HG03039 (cell line): ENCODE measurements around the gene TMEM30B.
"Not testable (repeated sequence)": the region's sequence is repeated elsewhere in the genome, so short reads cannot be mapped to it uniquely, and the experiment has no call there.

Source experiments
- ATAC-seq: cut with Tn5 transposase; IDR thresholded peaks from one replicate; pipeline ENCODE4 v1.9.1; 2021; ENCODE audit warnings: mild to moderate bottlenecking, moderate library complexity; ENCODE audit not compliant: unreplicated experiment

Gene TMEM30B

DNA sequence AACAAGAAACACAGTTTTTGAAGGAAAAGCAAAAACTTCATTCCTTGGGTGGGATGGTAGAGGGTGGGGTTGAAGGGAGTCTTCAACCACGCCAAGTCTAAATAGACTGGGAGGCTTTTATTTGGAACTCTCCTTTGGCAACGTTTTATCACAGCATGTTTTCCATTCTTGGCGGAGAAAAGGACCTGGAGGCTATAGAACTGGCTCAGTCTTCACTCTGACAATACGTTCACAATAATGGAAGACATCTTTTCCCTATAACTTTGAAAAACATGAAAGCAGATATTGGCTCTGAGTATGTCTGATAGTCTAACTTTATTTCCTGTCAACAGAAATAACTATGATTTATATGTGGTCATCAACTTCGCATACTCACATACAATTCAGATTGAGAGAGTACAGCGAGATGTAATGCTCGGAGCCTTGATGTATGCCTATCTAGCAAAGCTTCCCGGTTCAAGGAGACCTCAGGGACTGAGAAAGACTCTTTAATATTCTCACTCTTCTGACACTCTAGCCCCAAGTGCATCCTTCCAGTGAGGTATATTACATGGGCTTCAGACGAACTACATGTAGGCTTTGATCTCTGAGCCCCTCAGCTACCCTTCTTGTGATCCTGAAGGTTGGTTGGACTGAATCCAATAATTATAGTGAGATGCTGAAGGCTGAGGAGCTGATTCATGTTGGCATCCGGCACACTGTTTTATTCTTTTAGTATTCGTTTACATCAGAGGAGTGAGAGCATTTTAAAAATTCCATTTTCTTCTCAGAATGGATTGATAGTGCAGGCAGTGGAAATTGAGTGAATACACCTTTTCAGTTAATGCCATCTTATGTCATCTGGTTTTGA, 14.0 kb downstream of the TMEM30B start:
- no peak for ATAC-seq

DNA sequence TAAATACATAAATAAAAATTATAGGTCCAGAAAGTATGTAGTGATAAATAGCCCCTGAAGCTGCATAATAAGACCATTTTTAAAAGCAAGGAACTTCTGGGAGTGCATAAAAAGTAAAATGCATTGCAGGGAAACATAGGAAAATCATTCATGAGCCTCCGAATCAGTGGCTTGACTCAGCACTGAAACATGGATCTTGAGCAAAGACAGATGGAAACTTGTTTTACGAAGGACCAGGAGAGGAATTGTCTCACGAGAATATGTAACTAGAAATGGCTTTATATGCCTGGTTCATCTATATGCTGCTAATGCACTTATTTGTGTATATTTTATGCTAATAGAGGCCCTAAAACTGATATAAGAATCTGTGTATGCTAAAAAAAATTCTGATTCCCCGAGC, 14.7 kb downstream of the TMEM30B start:
- ATAC-seq, result no peak

DNA sequence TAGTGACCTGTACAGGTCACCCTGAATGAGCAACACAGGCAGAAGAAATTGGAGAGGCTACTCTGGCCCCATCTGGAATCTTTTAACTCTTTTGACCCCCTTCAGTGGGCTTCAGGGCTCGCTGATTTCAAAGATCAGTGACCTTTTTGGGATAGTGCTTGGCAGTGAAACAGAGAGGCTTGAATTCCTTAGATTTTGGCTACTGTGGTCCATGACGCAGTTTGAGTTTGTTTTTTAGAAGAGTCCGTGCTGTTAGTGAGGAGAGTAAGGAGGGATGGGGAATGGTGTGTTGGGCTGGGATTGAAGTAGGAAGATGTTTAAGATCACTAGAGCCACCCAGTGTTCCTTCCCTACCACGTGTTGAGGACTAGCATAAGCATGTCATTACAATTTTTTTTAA, 16.5 kb downstream of the TMEM30B start:
- ATAC-seq, result no peak

DNA sequence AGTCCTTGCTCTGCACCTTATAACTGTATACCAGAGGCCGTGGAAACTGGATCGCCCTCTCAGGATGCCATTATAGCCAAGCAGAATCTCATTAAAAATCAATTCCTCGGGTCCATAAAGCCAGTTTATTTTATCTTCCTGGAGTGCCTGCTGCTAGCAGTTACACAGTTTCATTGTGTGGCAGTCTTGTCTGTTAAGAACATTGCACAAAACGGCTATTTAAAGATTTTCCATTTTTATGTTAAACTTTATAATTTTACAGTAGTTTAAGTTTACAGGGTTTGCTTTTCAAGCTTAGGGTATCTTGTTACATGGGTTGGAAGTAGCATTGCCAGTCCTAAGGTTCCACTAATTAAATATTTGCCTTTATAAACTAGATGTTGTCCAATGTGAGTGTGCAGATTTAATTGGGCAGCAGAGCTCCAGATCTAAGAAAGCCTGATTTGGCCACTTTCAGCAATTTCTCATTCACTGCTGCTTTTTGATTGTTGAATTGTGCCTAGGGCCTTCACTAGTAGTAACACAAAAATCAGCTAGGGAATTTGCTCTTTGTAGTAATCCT, 17.0 kb downstream of the TMEM30B start:
- no peak for ATAC-seq

DNA sequence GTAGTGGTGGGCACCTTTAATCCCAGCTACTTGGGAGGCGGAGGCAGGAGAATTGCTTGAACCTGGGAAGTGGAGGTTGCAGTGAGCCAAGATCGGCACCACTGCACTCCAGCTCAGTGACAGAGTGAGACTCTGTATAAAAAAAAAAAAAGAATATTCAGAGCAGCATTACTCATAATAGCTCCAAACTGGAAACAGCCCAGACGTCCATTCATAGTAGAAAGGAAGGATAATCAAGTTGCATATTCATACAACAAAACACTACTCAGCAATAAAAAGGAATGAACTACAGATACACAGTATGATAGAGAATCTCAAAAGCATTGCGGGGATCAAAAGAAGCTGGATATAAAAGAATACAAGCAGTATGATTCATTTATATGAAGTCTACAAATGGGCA, 19.1 kb downstream of the TMEM30B start:
- ATAC-seq, result no peak

DNA sequence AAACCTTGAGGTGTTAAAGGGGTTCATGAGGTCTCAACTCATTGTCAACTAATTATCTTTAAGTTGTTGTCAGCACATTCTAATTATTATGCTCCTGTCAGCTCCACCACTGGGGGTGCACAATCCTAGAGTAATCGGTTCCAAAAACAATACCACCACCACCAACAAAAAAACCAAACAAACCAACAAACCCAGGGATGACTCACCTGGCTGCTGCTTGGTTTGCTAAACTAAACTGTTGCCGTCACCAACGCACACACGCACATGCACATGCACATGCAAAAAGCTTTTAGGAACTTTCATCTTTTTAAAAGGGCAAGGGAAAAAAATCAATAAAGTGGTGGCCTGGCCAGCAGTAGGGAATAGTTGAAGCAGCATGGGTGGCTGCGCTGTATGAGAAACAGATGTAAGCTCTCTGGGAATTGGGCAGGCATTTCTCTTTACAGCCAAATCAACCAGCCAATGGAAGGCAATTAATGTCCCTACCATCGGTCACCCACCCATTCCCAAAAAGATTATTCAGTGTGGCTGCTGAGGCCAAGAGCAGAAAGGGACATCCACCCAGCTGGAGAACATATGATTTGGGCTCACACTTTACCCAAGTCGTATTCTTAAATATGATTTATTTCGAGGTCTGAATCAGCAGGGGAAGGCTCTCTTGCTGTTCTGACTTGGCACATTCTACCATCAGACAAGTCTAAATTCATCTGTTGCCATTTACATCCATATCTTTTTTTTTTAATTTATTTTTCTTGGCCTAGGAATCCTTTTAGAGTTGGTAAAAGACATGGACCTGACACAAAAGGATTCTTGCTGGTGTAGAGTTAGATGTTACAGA, 20.0 kb downstream of the TMEM30B start:
- ATAC-seq, result no peak

DNA sequence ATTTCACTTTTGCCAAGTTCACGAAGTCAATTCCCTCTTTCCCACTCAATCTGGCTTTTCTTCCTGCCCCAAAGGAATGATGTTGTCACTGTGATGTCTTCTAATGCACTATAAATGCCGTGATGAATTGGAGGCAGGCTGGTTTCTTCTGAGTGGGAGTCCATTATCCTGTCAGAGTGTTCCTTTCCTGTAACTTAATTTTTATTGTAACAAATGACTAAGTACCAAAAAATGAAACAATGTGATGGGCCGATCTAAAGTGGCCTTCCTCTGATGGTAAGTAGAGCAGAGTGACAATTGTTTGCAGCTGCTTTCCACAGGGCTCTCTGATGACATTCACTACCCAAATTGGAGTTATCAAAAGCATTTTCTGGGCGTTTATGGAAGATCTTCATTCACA, 22.2 kb downstream of the TMEM30B start:
- ATAC-seq, result no peak

DNA sequence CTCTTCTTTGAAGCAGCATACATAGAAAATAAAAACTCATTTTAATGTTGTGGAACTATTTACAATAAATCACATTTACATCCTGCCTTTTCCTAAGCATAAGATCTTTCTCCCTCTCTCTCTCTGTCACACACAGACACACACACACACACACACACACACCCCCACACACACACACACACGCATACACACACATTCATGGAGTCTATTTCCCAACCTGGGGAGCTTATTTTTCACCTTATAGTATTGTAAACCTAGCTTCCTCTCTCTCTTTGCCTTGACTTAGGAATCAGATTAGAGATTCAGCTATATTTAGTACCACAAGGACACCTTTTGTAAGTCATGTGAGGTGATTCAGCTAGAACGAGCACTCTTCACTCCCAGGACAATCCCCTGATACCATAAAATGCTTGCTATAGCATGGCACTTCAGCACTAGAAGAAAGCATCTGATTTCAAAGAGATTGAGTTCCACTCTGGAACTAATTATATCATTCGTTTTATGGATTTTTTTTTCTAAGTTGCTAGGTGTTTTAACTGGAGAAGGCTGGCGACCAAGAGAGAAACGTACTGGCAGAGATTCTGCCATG, 23.6 kb downstream of the TMEM30B start:
- ATAC-seq, result no peak

DNA sequence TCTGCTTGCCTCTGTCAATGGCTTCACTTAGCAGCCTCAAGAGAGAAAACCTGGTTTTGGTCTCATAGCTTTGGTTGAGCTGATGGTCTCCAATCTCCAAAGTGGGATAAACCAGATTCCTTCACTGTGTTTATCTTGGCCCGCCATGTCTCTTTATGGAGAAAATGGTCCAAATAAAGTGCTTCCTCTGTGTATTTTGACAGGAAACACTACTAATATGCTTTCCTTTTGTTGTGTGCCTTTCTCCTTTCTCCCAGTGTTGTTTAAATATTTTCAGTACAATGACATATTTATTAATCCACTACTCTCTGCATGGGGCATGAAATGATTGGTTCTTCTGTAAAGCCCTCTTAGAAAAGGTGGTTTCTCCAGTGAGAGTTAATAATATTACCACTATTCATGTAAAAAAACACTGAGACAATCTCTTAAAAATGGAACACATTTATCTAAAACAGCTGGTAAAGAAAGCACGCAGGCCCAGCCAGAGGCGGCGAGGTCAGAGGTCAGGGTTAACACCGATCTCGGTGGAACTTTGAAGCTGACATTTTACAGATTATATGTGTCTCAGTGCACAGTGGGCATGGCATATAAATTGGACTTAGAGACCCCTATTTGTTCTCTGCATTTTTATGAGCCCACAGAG, 24.2 kb downstream of the TMEM30B start:
- ATAC-seq, result no peak

DNA sequence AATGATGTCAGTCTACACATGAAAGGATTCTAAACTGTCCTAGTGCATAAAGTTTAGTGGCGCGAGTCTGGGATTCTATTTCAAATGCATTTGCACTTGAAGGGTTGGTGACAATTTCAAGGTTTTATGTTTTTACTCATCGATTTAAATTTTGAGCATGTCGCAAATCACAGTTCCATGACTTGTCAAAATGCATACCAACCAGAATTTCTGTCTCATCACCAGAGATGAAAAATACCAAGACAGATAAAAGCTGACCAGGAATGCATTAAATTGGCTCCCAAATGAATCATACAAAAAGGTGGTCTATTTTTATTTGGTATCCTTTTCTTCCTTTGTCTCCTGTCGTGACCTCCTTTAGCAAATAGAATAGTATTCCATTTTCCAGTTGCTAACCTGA, 25.2 kb downstream of the TMEM30B start:
- ATAC-seq, result no peak

DNA sequence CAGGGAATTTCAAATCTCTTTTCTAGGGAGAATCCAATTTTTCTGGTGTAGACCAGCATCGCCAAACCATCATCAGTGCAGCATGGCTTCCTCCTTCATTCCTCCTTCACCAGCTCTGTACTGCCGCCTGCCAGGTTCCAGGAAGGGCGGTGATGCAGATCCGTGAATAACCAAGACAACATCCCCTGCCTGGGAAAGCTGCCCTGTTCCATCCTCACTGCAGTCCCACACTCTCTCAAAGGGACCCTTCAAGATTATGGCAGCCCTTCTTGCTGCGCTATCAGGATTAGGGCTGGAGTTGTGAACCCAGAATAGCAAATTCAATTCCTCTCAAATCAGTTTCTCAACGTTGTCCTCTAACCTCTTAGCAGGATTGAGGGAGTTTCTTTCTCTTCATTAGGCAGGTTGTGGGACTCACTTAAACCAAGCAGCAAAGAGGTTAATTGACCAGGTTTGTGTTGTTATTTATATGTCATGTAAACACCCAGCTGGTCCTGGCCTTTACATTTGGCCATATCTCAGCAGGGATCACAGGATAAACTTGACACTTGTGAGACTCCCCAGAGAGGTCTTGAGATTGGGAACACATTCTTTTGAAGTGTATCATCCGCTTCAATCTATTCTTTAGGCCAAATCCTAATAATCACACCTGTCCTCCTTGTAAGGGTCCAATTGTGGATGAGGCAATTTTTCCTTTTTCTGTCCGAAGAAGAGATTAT, 26.2 kb downstream of the TMEM30B start:
- ATAC-seq, result no peak

DNA sequence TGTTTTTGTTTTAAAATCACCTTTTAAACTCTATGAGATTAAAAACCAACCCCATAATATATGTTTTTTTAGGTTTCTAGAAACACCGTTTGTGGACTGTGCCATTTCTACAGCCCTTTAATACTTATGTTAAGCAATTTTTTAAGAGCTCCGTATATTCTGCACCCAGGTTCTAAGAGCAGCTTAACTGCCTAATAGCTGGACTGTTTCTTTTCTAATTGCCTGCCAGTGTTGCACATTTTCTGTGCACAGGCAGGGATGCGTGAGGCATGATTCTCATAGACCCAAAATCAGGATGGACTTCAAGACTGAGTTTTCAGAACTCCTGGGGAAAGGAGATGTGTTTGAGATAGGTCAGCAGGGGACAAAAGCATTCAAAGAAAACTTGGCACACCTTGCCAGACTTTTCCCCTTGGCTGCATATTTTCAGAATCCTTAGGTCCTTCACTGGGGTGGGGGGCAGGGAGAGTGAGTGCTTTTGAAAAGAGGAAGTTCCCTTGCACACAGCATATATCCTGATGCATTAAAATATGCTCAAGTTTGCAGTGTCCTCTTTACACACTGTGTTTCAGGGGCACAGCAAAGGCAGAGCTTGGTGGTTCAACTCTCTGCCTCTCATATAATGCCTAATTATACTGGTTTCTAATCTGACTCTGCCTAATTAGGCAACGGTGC, 27.9 kb downstream of the TMEM30B start:
- no peak for ATAC-seq

DNA sequence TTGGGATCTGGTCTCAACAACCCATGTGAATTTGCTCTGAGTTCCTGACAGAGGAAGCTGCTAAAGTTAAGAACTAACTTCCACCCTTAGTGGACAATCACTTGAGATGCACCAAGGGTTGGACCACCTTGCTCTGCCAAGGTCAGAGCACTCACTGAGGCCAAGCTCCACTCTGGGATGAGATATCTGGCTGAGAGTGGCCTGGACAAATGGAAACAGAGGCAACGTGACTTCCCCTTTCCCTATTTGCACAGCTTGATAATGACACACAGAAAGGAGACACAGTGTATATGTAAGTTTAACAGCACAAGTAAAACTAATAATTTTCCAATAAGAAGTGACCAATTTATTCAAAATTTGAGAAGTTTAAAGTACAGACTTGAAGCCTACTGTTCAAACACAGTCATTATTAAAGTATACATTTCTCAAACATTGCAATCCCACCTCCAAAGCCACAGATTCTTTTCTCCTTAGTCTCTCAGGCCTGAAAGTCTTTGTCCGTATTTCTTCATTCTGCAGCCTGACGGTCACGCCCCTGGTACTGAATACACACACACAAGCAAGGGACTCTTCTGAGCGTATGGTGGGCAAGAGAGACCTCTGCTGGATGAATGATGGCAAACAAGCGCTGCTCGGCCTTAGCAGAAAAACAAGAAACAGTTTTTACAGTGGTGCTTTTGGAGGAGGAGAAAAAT, 28.6 kb downstream of the TMEM30B start:
- no peak for ATAC-seq

DNA sequence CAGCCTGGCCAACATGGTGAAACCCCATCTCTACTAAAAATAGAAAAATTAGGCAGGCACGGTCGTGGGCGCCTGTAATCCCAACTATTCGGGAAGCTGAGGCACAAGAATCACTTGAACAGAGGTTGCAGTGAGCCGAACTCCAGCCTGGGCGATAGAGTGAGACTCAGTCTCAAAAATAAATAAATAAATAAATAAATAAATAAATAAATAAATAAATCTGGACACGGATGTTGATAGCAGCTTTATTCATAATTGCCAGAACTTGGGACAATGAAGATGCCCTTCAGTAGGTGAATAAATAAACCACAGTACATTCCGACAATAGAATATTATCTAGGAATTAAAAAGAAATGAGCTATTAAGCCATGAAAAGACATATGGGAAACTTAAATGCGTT, 31.1 kb downstream of the TMEM30B start:
- no peak for ATAC-seq

DNA sequence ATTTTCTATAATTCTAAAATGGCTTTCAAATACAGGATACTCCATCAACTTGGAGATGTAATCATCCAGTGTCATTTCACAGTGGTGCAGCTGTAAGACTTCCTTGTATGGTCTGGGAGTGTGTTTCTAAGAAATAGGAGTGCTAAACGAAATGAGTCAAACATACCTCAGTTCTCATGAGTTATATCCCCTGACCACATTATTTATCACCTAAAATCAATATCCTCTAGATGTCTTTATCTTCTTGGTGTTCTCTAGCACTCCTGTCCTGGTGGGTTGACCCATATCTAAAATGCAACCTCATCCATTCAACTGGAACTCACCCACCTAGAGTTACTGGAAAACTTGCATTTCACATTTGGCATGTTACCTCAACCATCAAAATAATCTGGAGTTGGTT, 33.2 kb downstream of the TMEM30B start:
- ATAC-seq, result no peak

DNA sequence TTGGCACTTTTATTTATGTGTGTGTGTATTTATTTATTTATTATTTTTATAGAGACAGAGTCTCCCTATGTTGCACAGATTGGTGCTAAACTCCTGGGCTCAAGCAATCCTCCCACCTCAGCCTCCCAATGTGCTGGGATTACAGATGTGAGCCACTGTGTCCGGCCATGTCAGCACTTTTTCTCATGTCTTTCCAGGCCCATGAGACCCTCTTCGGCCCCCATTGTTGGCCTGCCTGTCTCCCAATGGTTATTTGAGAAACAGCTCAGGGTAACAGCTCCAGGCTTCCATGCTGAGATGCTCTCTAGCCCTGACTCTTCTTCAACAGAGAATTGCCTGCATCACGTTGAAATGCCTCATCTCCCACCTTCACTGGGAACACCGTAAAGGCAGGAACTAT, 34.4 kb downstream of the TMEM30B start:
- no peak for ATAC-seq

DNA sequence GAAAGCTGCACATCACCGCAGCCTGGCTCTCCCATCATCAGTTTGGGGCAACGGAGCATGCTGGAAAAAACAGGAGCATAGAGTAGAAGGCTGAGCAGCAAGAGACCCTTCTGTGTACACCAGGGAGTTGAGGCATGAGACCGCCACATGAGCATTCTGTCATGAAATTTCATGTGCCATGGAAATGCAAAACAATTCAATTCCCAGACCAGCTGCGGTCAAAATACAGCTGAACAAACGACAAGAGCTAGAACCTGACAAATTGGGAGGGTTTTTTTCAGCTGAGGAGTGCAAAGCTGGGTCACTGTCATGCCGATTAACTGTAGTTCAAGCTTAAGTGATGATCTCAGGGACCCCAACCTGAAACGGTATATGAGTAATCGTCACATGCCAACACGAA, 37.1 kb downstream of the TMEM30B start:
- ATAC-seq, result no peak

DNA sequence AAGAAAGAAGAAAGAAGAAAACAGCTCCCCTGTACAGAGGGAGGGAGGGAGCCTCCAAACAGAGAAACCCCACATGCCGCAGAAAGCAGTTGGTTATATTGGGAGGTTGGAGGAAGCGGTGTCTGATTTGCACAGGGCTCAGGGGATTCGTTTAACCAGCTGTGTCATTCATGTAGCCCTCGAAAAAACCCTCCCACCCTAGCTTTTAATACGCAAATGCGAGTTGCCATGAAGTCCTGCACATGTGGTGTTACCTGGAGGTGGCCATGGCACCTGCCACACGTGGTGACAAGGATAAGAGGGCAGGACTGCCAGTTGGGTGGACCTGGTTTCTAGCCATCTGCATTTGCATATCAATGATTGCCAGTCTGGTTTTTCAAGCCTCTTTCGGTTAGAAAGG, 40.9 kb downstream of the TMEM30B start:
- no peak for ATAC-seq

DNA sequence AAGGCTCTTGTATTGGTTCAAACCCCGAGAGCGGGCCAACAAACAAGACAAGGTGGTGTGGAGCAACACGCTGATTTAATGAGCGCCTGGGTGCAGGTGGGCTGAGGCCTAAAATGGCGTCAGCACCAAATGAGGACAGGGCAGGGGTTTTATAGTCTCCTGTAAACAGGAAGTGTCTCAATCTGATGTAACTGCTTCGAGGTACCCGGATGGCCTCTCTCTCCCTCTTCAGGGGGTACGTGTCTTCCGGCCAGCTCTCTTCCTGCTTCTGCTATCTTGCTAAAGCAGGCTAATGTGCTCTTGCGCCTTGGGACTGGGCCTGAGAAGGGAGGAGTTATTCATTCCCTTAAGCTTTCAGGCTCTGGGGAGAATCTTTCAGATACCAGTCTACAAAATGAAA, 41.9 kb downstream of the TMEM30B start:
- not testable (repeated sequence) for ATAC-seq
